DND-41 (cell line): ENCODE results near the gene UGT2B15.
"Not testable (repeated sequence)": the region's sequence is repeated elsewhere in the genome, so short reads cannot be mapped to it uniquely, and the experiment has no call there.

Experiments used
- ATAC-seq: fragments of 200-7000 bp; cut with Tn5 transposase; 3 replicates; pipeline ENCODE4 v1.9.1; 2021; ENCODE audit warnings: low read depth; ENCODE audit not compliant: insufficient read depth
- DNase-seq: peaks from one replicate; pipeline ENCODE4 v3.0.0-alpha.2; 2020
- H2AFZ ChIP-seq: 2 replicates; pipeline ENCODE4 v1.6.0; 2012; ENCODE audit warnings: low read depth, low read length
- H3K27ac ChIP-seq: 2 replicates; pipeline ENCODE4 v1.5.1; 2012; ENCODE audit warnings: low read length, inconsistent platforms
- H3K27me3 ChIP-seq: fragments of 200-600 bp; sonication (generic); 2 replicates; pipeline ENCODE4 v1.6.0; 2012; ENCODE audit warnings: low read length, mild to moderate bottlenecking, inconsistent platforms; ENCODE audit not compliant: insufficient read depth, poor library complexity
- H3K36me3 ChIP-seq: 2 replicates; pipeline ENCODE4 v1.5.1; 2012; ENCODE audit warnings: low read length, inconsistent platforms; ENCODE audit not compliant: insufficient read depth
- H3K4me1 ChIP-seq: 2 replicates; pipeline ENCODE4 v1.5.1; 2012; ENCODE audit warnings: mild to moderate bottlenecking, low read length; ENCODE audit not compliant: insufficient read depth
- H3K4me2 ChIP-seq: 2 replicates; pipeline ENCODE4 v1.6.0; 2012; ENCODE audit warnings: mild to moderate bottlenecking, moderate library complexity, low read length, inconsistent platforms; ENCODE audit not compliant: insufficient read depth
- H3K4me3 ChIP-seq, 2 experiments: fragments of 200-600 bp in 1 of 2; shearing (Covaris generic) in 1 of 2; 2 replicates each; pipeline ENCODE4 v1.5.1; 2012 to 2016; ENCODE audit warnings: inconsistent platforms in 2 of 2, low read length in 2 of 2, mild to moderate bottlenecking in 2 of 2, low read depth in 1 of 2, moderate library complexity in 1 of 2
- H3K79me2 ChIP-seq: 2 replicates; pipeline ENCODE4 v1.6.0; 2012; ENCODE audit warnings: low read length, inconsistent platforms; ENCODE audit not compliant: insufficient read depth
- H3K9ac ChIP-seq: 2 replicates; pipeline ENCODE4 v1.6.0; 2012; ENCODE audit warnings: low read depth, mild to moderate bottlenecking, inconsistent platforms, low read length, moderate library complexity
- H3K9me3 ChIP-seq: 2 replicates; pipeline ENCODE4 v1.5.1; 2012; ENCODE audit warnings: low read length, moderate library complexity, mild to moderate bottlenecking, inconsistent platforms; ENCODE audit not compliant: insufficient read depth, severe bottlenecking
- H4K20me1 ChIP-seq: 2 replicates; pipeline ENCODE4 v1.6.0; 2012; ENCODE audit warnings: low read length; ENCODE audit not compliant: insufficient read depth
- CTCF ChIP-seq: IDR thresholded peaks from 2 replicates; pipeline ENCODE4 v1.5.1; 2012; ENCODE audit warnings: borderline replicate concordance, low read length, moderate library complexity, mild to moderate bottlenecking; ENCODE audit not compliant: poor library complexity, severe bottlenecking; ENCODE audit errors: extremely low read depth
- EZH2 ChIP-seq: IDR thresholded peaks from 3 replicates; pipeline ENCODE4 v1.6.1; 2012; ENCODE audit warnings: borderline replicate concordance, low read depth, mild to moderate bottlenecking, moderate library complexity, low read length, inconsistent platforms; ENCODE audit not compliant: severe bottlenecking

UGT2B15 gene

GRCh38 chr4:68714400-68714799 is 43.9 kb upstream of the UGT2B15 start:
- H3K27me3 ChIP-seq, result no peaks in the 10 kb centered on the region
- ATAC-seq (no peak), DNase-seq (no peak)
- no peak for TF ChIP-seq EZH2
- no peak for TF ChIP-seq CTCF
- no peaks in the 10 kb centered on the region for H3K79me2 ChIP-seq
- no peak overlapping the region for H3K4me3 ChIP-seq
- no peak overlapping the region for H3K9ac ChIP-seq
- no peak overlapping the region for H3K4me2 ChIP-seq
- H4K20me1 ChIP-seq, result no peaks in the 10 kb centered on the region
- no peaks in the 10 kb centered on the region for H3K9me3 ChIP-seq
- H3K4me1 ChIP-seq, result no peaks in the 10 kb centered on the region
- no peak overlapping the region for H3K27ac ChIP-seq
- no peak overlapping the region for H2AFZ ChIP-seq
- no peaks in the 10 kb centered on the region for H3K36me3 ChIP-seq

- Histone ChIP-seq H3K27ac (no peak overlapping the region), H2AFZ (no peak overlapping the region), H3K27me3 (no peaks in the 10 kb centered on the region), H3K9me3 (no peaks in the 10 kb centered on the region), H3K36me3 (no peaks in the 10 kb centered on the region), H3K4me3 (no peak overlapping the region), H3K79me2 (no peaks in the 10 kb centered on the region), H3K4me2 (no peak overlapping the region), H3K9ac (no peak overlapping the region), H3K4me1 (no peaks in the 10 kb centered on the region), H4K20me1 (no peaks in the 10 kb centered on the region)
- no peak for ATAC-seq
- no peak for DNase-seq
- TF ChIP-seq CTCF (no peak), EZH2 (no peak)
Measured at GRCh38 chr4:68712207-68712606, 41.8 kb upstream of the UGT2B15 start.

GRCh38 chr4:68708566-68708965 is 38.1 kb upstream of the UGT2B15 start:
- no peaks in the 10 kb centered on the region for H3K9me3 ChIP-seq
- H3K27me3 ChIP-seq, result no peaks in the 10 kb centered on the region
- DNase-seq (no peak), ATAC-seq (no peak)
- no peaks in the 10 kb centered on the region for H3K36me3 ChIP-seq
- no peak overlapping the region for H3K4me3 ChIP-seq
- no peak for TF ChIP-seq EZH2
- TF ChIP-seq CTCF, result no peak
- H3K4me2 ChIP-seq, result no peak overlapping the region
- no peaks in the 10 kb centered on the region for H4K20me1 ChIP-seq
- H3K27ac ChIP-seq, result no peak overlapping the region
- H3K4me1 ChIP-seq, result no peaks in the 10 kb centered on the region
- no peak overlapping the region for H2AFZ ChIP-seq
- H3K9ac ChIP-seq, result no peak overlapping the region
- no peaks in the 10 kb centered on the region for H3K79me2 ChIP-seq

- H3K27ac ChIP-seq, H3K4me2 ChIP-seq, H3K9me3 ChIP-seq, DNase-seq, ATAC-seq, H3K36me3 ChIP-seq, H3K79me2 ChIP-seq, H3K27me3 ChIP-seq, H2AFZ ChIP-seq, H3K4me3 ChIP-seq, H3K4me1 ChIP-seq, H3K9ac ChIP-seq, H4K20me1 ChIP-seq: not testable (repeated sequence)
Measured at GRCh38 chr4:68703168-68703567, 32.7 kb upstream of the UGT2B15 start.
